Putamen (tissue), 1 donor: ENCODE measurements around the gene ATP6V1G2.
"Not testable (repeated sequence)": the region's sequence is repeated elsewhere in the genome, so short reads cannot be mapped to it uniquely, and the experiment has no call there.

Source experiments
- DNase-seq: peaks from one replicate; pipeline ENCODE4 v3.0.0-alpha.2; 2016; ENCODE audit warnings: low spot score

The ATP6V1G2 gene

DNA sequence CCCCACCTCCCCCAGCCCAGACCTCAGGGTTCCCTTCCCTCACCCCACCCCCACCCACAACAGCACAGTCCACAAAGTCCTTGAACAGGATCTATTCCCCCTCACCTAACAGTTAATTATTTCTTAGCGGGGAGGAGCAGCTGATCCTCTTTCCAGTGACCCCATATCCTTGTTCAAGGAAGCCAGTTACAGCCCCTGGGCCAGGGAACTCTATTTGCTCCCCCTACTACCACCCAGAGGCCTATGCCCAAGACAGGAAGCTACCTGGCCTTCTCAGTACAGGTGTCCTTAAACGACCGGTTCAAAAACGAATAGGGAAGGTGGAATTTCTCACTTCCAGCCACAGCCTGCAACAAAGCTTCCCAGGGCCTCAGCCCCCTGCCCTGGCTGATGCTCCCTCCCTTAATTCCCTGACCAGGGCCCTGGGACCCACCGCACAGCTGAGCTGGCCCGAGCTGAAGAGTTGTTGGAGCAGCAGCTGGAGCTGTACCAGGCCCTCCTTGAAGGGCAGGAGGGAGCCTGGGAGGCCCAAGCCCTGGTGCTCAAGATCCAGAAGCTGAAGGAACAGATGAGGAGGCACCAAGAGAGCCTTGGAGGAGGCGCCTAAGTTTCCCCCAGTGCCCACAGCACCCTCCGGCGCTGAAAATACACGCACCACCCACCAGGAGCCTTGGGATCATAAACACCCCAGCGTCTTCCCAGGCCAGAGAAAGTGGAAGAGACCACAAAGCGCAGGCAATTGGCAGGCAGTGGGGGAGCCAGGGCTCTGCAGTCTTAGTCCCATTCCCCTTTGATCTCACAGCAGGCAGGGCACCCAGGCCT lies 16.9 kb downstream of the ATP6V1G2 start:
- DNase-seq: no peak

DNA sequence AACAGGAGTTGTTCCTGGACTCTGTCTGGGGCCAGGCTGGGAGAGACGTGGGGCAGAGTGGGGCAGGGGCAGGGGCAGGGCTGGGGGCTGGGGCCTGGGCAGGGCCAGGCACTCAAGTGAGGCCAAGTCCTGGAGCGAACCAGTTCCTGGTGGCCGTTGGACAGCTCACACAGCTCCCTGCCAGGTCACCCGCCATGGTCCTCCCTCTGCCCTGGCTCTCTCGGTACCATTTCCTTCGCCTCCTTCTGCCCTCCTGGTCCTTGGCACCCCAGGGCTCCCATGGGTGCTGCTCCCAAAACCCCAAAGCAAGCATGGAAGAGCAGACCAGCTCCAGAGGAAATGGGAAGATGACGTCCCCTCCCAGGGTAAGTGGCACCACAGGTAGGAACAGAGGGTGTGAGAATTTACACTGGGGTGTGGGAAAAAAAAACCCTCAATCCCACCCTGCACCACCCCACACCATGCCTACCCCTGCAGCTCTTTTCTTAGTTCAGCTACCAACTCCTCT lies 17.5 kb downstream of the ATP6V1G2 start, which contains the start of gene MCCD1:
TSS of gene MCCD1 (plus strand) at position 142 of the 508 bp plus-strand sequence. CDS start at position 195, 53 bp downstream.
- DNase-seq: no peak

DNA sequence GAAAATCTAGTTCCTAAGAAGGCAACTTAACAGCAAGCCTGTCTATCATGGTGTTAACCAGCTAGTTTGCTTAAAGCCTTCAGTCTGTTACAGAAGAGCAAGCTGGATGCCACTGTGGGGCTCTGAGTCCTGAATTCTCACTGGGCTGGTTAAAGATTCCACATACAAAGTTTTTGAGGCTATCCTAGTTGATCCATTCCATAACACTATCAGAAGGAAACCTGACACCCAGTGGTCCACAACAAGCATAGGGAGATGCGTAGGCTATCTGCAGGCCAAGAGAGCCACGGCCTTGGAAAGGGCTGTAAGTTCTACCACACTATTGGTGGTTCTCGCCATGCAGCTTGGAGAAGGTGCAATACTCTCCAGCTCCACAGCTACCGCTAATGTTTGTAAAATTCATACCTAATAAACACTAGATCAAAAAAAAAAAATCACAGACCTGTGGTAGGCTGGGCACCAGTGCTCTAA lies 18.1 kb downstream of the ATP6V1G2 start:
- DNase-seq: no peak

DNA sequence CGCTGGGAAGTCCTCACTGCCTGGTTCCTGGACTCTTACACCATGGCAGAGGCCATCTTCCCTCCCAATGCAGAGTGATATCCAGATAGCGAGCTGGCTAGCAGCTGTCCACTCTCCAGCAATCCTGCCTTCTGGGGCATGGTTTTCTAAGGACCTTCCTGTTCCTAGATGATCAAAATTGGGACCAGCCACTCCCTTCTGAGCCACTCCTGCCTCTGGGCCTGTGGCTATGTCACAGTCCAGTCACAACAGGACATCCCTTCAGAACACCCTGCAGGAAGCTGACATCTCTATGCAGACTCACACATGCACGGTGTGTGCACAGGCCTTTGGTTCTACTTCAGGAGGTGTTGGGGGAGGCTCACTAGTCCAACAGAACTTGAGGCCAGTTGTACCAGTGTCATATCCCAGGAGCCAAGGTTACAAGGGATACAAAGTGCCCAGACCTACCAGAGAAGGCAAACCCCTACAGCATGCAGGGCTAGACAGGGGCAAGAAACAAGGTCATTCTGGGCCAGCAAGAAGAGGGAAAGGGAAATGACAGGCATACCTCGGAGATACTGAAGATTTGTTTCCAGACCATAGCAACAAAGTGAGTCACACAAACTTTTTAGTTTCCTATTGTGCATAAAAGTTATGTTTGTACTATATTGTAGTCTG lies 20.3 kb downstream of the ATP6V1G2 start:
- no peak for DNase-seq

DNA sequence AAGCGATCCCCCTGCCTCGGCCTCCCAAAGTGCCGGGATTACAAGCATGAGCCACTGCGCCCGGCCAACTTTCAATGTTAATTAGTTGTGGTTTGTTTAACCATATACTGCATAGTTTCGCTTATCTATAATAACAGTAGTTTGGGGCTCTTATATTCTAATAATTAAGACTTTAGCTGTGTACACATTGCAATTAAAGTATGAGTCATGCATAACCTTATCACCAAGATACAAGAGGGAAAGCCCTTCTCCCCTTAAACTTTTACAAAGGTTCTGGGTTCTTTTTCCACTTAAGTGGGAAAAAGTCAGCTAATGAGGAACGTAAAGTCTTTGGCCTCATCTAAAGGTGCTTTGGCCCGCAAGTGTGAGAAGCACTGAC lies 20.9 kb downstream of the ATP6V1G2 start:
- DNase-seq: no peak

DNA sequence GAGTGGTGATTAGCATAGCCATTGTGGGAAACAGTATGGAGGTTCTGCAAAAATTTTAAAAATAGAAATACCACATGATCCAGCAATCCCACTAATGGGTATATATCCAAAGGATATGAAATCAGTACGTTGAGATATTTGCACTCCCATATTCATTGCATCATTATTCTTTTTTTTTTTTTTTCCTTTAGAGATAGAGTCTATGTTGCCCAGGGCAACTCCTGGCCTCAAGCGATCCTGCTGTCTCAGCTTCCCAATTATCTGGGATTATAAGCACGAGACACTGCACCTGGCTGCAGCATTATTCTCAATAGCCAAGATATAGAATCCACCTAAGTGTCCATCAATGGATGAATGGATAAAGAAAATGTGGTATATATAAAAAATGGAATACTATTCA lies 24.6 kb downstream of the ATP6V1G2 start:
- no peak for DNase-seq

DNA sequence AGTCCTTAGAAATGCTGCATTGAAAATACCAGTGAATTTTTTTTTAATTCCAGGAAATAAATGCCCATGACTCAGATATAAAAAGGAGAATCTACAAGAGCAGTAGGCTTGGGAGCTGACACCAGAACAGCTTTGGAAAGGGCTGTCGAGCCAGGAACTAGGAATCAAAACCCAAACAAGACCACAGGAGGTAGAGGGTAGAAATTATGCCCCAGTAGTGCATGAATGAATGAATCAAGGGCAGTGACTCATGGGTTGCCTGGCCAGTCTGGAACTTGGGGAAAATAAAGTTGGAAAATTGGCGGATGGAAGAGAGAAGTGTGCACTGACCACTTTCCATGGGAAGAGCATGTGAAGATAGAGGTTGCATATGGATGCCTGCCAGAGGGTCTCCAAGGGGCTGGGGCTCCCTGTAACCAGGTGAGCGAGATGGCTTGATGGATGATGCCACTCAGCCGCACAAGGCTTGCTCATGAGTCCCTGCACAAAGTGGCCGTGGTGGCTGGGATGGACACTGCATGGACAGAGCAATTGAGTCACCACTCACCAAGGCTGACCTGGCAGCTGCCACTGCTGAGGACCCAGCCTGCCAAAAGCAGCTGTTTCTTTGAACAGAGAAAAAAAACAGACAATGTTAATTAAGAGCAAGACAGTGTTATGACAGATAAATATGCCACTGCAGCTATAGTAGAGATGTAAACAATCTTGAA lies 32.8 kb downstream of the ATP6V1G2 start:
- no peak for DNase-seq

DNA sequence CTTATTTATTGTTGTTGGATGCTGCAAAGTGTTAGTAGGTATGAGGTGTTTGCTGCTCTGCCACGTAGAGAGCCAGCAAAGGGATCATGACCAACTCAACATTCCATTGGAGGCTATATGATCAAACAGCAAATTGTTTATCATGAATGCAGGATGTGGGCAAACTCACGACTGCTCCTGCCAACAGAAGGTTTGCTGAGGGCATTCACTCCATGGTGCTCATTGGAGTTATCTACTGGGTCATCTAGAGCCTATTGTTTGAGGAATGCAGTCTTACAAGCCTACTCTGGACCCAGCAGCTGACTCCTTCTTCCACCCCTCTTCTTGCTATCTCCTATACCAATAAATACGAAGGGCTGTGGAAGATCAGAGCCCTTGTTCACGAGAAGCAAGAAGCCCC lies 36.4 kb downstream of the ATP6V1G2 start:
- DNase-seq: no peak

DNA sequence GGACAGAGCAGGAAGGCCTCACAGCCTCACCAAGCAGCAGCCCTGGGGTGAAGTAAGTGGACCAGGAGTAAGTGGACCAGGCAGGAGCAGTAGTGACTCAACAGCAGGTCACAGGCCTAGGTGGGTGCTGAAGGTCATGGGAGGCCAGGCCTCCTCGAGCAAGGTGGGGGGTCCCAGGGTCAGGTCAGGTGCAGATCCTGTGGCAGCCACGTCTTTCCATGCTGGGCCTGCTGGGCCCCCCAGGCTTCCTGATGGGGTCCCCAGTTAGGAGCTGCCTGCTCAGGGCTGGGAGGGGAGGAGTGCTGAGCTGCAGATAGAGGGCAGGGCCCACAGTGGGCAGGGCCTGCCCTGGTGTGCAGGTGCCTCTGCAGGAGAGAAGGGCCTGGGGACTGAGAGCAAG lies 37.4 kb downstream of the ATP6V1G2 start:
- not testable (repeated sequence) for DNase-seq

DNA sequence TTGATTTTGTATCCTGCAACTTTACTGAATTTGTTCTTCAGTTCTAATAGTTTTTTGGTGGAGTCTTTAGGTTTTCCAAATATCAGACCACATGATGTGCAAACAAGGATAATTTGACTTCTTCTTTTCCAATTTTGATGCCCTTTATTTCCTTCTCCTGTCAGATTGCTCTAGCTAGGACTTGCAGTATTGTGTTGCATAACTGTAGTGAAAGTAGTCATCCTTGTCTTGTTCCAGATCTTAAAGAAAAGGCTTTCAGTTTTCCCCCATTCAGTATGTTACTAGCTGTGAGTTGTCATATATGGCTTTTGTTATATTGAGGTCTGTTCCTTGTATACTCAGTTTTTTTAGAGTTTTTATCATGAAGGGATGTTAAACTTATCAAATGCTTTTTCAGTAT lies 43.8 kb downstream of the ATP6V1G2 start:
- DNase-seq: no peak

DNA sequence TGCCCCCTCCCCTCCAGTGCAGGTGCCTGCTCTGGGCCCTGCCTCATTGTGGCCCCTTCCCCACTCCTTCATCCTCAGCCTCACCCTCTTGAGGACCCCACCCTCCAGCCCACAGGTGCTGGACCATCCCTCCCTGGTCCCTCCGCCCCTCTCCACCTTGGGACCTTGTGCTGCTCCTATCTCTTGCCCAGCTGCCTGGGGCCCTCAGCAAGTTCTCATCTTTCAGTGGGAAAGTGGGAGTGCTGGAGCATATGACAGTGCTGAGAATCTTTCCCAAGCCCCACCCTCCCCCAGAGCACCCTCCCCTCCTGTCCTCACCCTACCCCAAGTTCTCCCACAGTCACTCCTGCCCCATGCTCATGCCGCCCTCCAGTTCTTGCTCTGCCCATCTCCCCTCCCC lies 46.8 kb downstream of the ATP6V1G2 start:
- DNase-seq: not testable (repeated sequence)

DNA sequence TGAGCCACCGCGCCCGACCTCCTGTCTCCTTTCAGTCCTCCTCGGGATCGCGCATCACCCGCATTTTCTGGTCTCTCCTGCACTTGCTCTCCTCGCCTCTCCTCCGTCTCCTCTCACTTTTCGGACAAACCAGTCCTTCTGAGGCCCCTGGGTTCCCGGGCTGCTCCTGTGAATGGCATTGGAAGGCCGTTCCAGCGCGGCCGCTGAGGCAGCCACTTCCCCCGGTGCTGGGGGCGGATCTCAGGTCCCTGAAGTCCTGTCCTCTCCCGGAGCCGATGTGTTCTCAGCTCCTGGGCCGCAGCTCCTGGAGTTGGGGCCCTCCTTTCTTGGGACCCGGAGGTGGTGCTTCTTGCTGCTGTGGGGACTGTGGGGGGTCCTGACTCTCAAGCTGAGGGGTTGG lies 47.7 kb downstream of the ATP6V1G2 start:
- DNase-seq: no peak

DNA sequence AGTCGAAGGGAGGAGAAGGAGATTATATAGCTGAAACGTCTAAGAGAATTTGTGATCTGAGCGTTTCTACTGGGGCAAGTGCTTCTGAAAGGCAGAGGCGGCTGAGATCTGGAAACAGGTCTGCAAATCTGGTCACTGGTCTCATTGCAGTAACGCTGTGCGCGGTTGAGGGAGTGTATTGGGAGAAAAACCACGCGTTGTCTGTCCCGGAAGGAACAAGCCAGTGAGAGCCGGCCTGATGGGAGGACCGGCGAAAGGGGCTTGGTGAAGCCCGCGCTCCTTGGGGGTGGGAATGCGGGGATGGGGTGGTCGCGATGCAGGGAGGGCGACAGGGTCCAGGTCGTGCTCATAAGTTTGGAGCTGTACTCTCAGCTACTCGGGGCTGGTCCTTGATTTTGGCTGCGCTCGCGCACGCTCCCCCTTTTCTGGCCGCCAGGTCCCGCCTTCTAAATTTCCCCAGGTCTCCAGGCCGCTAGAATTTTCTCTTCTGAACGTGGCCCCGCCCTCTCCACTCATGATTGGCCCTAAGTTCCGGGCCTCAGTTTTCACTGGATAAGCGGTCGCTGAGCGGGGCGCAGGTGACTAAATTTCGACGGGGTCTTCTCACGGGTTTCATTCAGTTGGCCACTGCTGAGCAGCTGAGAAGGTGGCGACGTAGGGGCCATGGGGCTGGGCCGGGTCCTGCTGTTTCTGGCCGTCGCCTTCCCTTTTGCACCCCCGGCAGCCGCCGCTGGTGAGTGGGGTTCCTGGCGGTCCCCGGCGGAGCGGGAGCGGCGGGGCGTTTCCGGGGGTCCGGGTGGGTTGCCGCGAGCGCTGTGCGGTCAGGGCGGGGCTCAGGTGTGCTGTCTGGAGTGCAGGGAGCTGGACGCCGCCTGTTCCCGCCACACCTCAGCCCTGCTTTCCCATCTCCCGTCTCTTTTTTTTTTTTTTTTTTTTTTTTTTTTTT lies 48.6 kb downstream of the ATP6V1G2 start, which contains the start of gene MICB:
TSS of gene MICB (plus strand) at position 615 of the 946 bp plus-strand sequence. CDS start at position 664, 49 bp downstream.
- peak; percentile 33 for DNase-seq

DNA sequence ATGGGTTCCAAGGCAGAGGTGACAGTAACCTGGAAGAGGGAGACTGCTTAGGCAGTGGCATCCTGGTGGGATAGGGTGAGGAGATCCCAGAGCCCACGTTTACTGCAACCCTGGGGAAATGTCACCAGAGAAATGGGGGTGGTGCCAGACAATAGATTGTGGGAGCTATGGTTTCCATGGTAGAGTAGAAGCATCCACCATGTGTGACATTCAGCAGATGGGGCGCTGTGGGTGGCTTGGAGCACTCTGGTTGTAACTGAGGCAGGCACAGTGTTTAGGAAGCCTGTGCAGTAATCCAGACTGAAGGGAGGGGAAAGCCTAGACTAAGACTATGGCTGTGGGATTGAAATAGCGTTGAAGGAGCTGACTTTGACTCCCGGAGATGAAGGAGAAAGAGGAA lies 49.6 kb downstream of the ATP6V1G2 start:
- not testable (repeated sequence) for DNase-seq

DNA sequence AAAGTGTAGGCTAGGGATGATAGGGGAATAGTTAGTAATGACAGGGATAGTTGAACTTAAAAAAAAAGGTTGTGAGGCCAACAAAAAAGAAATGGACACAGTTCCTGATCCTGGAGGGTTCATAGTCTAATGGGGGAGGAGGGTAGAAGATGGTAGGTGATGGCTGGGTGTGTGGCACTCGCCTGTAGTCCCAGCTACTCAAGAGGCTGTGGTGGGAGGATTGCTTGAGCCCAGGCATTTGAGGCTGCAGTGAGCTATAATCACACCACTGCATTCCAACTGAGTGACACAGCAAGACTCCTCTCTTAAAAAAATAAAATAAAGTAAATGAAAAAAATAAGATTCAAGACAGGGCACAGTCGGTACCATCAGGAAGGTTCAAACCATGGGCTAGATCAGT lies 50.8 kb downstream of the ATP6V1G2 start:
- no peak for DNase-seq
